Activated CD4-positive, alpha-beta T cell treated with anti-CD3 and anti-CD28 coated beads, Interleukin-2, Interleukin-6, amounts not matched to agents 100 ng/mL and 50 ng/mL, durations not matched to agents 16 hours and 8 hours (primary cell): ENCODE measurements around the gene TCEAL9.
"Not testable (repeated sequence)": the region's sequence is repeated elsewhere in the genome, so short reads cannot be mapped to it uniquely, and the experiment has no call there.

Source experiments
- DNase-seq: peaks from one replicate; pipeline ENCODE4 v3.0.0-alpha.2; 2020

The TCEAL9 gene

GRCh38 chrX:103376118-103376978, 20.0 kb downstream of the TCEAL9 start, which contains the start of gene BEX3:
TSS of gene BEX3 (plus strand) at chrX:103376538. CDS start at chrX:103377522, 984 bp downstream.
- peak; percentile 37 for DNase-seq

- DNase-seq, result no peak
Observed at GRCh38 chrX:103376979-103377324, 20.6 kb downstream of the TCEAL9 start.

GRCh38 chrX:103378990-103379389, 22.7 kb downstream of the TCEAL9 start:
- no peak for DNase-seq

DNA sequence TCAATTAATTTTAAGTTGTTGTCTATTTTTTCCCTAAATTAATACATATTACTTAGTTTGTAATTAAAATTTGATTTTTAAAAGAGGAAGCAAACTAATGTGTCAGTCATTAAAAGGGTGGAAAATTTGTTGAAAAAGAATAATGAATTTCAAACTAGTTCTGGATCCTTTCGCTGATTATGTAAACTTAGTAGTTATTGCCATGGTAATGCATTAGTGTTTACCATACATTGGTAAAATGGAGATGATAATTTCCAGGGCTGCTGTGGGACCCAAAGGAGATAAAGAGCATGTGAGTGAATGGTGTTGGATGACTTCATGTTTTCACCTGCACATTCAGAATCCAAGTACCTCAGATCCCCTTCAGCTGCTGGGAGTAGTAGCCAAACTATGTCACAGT, 26.6 kb downstream of the TCEAL9 start:
- no peak for DNase-seq

DNA sequence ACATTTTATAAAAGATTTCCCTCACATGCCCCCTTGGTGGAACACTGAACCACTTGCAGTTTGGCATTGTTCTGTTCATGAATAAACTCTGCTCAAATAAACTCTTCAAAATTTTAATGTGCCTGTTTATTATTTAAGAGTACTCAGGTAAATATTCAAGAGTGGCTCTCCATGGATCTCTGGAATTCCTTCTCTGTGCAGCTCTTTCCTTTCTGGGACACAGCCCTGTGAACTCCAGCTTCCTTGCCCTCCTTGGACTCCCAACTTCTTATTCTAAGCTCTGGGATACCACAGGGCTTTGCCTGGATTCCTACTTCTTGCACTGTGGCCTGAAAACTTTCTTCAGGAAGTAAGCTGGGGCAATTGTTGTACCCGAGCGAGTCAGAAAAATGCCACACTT, 28.4 kb downstream of the TCEAL9 start:
- DNase-seq, result no peak

GRCh38 chrX:103385283-103385830, 29.1 kb downstream of the TCEAL9 start:
- DNase-seq, result not testable (repeated sequence)

- no peak for DNase-seq
Observed at GRCh38 chrX:103386332-103386731, 30.0 kb downstream of the TCEAL9 start.

GRCh38 chrX:103393487-103393886, 37.2 kb downstream of the TCEAL9 start:
- no peak for DNase-seq

GRCh38 chrX:103396186-103396585, 39.9 kb downstream of the TCEAL9 start:
- no peak for DNase-seq

DNA sequence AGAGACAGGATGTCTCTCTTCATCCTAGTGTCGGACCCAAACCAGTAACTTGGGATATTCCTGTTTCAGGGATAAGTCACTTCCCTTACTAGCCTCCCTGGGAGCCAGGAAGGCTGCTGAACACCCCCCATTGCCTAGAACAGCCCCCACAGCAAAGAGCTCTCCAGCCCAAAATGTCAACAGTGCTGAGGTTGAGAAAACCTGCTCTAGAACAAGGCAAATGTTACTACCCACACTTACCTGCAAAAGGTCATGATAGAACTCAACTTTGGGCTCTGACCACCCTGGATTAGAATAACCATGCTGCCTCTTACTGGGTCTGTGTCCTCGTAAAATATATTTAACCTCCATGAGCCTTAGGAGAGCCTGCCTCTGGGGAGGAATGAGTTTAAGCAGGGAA, 40.4 kb downstream of the TCEAL9 start:
- no peak for DNase-seq

DNA sequence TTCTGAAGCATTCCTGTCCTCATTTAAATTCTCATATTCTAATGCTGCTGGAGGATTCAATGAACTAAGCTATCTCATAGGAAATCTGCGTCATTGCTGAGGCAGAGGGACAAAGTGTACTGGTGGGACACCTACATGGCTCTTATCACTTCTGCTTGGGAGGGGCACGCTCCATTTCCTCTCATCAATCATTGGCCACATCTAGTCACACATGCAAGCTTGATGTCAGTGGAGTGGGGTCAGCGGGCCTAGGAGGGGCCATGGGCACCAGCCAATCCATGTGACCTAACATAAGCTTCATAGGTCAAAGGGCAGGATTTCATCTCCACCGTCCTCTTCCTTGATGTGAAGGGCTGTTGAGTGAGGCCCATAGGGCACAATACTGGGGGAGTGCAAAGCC, 41.4 kb downstream of the TCEAL9 start:
- no peak for DNase-seq

- DNase-seq, result peak; percentile 12
Observed at GRCh38 chrX:103398421-103398864, 42.1 kb downstream of the TCEAL9 start.

GRCh38 chrX:103399744-103400143, 43.4 kb downstream of the TCEAL9 start:
- DNase-seq, result no peak

DNA sequence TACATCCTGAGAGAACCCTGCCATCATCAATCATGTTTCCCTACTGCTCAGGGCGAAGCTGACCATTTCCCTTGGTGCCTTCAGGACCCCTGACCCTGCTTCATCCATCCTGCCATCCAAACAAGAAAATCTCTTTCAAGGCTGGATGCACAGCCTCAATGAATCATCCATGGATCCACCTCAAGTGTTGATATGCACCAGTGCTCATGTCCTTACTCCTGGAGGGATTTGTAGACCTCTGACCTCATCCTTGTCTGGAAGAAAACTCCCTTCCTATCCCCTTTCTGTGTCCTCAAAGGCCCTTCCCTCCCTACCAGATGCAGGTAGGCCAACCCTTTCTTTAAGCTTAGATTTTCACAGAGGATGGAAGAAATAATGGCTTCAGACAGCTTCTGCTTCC, 44.6 kb downstream of the TCEAL9 start:
- DNase-seq, result no peak

DNA sequence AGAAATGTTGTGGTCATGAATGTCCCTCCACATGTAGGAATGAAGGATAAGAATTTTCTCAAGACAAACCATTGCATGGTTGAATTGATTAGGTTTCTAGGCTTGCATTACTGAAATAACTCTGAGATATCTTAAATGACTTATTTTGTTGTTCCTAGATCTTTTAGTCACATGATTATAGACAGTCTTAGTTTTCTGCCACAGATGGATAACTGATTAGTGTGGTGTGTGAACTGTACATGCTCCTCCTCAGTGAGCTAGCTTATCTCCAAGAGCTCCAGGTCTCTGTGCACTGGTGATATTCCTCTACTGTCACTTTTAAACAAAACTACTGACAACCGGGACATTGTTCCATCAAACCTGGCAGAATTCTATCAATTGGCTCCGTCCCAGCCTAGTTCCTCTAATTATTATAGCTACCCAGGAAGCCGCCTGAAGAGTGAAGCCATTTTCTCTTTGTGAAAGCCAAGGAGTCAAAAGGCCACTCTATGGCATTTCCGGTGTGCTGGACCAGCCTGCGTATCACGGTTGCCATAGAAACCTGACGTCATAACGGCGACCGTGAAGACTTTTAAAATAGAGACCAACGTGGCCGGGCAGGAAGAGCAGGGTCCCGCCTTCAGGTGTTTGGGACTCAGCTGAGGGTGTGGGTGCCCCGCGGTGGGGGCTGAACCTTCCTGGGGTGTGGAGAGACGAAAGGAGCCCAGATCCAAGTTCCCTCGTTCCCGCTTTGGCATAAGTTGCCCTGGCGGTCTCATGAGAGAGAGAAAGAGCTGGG, 48.1 kb downstream of the TCEAL9 start:
- DNase-seq, result peak; percentile 73

- DNase-seq, result no peak
Observed at GRCh38 chrX:103405009-103405333, 48.7 kb downstream of the TCEAL9 start.

GRCh38 chrX:103406256-103406655, 50.0 kb downstream of the TCEAL9 start:
- DNase-seq, result no peak

DNA sequence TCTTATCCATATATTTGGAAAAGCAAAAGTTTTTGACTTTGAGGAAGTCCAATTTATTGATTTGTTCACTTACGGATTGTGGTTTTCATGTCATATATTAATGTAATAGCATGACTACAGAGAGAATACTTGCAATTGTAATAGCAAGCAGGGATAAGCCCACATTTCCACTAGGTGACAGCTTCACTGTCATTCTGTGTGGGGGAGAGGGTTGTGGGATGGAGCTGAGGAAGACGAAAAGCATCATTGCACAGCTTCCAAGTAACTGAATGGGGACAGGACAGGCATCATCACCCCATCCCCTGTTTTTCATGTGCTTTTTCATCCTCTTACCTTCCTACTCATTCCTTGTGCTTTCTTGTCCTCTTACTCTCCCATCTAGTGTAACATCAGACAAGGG, 51.5 kb downstream of the TCEAL9 start:
- DNase-seq, result no peak
